Pancreas (tissue), 10 donors: ENCODE measurements around the gene SLC27A3. TPM values are rescaled to one million over a fixed set of nuclear protein-coding genes. Genes with fewer than 3 reads are reported as not detected.

ENCODE experiments used
- ATAC-seq, 4 donors: fragments of 200-7000 bp; cut with Tn5 transposase; one replicate each; pipeline versions ENCODE4 v1.8.0 to v1.9.1; 2020; ENCODE audit warnings: mild to moderate bottlenecking in 4 of 4, moderate library complexity in 4 of 4
- DNase-seq, 6 donors: peaks; one replicate each; pipeline ENCODE4 v3.0.0-alpha.2; 2020
- FAIRE-seq: peaks from 2 replicates; lab custom pipeline; 2012; peaks lifted over from hg19 to GRCh38; lab: Jason Lieb, UNC
- H3K27ac ChIP-seq, 4 donors: fragments of 200-600 bp; sonication (generic); 1 replicate in 3 of 4; 2 replicates in 1 of 4; pipeline versions ENCODE4 v1.5.0 to v1.8.0; 2020
- H3K27me3 ChIP-seq, 4 donors: fragments of 200-600 bp; one replicate each; pipeline ENCODE4 v1.8.0; 2021
- H3K36me3 ChIP-seq, 3 donors: fragments of 200-600 bp; sonication (generic) in 1 of 3; one replicate each; pipeline versions ENCODE4 v1.5.0 to v1.8.0; 2020 to 2021
- H3K4me1 ChIP-seq, 3 donors: fragments of 200-600 bp; one replicate each; pipeline ENCODE4 v1.8.0; 2021
- H3K4me3 ChIP-seq, 4 donors: fragments of 200-600 bp; sonication (generic) in 2 of 4; one replicate each; pipeline versions ENCODE4 v1.5.0 to v1.8.0; 2020 to 2021
- H3K9me3 ChIP-seq, 4 donors: fragments of 200-600 bp; one replicate each; pipeline ENCODE4 v1.8.0; 2021
- CTCF ChIP-seq, 4 donors: fragments of 200-600 bp; sonication (generic) in 3 of 4; IDR thresholded peaks; one replicate each; pipeline versions ENCODE4 v1.5.0 to v1.8.0; 2021; ENCODE audit warnings: antibody characterized with exemption in 4 of 4
- WGBS, 2 donors: extraction: QIAGEN DNeasy Blood & Tissue Kit; methylation state at CpG; one replicate each; pipeline ENCODE4 v1.1.7; 2013; 5-methylcytosine and 5-hydroxymethylcytosine counted together
- intact Hi-C, 3 donors: fragments of 100-400 bp; cut with DNase I; formaldehyde crosslinking; loops; one replicate each; pipeline versions ENCODE4 v1.11.1 to v1.14.2; 2022
- polyA plus RNA-seq, 2 donors: library from polyadenylated mRNA; stranded (reverse); fragments of 200-250 nt; gene quantifications; one replicate each; pipeline ENCODE4 v1.2.3, GENCODE V29; 2013
- total RNA-seq, 6 donors: library from RNA; stranded (reverse); fragmentation: NEBNext Ultra II Directional in 4 of 6; extraction: Animal tissue kit (Norgen Biotek cat#: 25700) in 4 of 6; gene quantifications; one replicate each; pipeline versions ENCODE4 v1.2.1 to v1.2.4, GENCODE V29; 2021 to 2023
- donor health status: healthy with polysubstance abuse.
- donor health status: DM: no; HTN: no; CAD: no; lungs with moderate emphysema.
- donor health status: DM: no; HTN: no; CAD: no.
- donor health status: control.
- donor health status: control.
- donor health status: Bipolar disorder and iron deficiency.
- donor health status: DM: yes; HTN: yes; CAD: no.
- donor health status: DM: no; HTN: no; CAD: no.
- donor health status: DM: no; HTN: no; CAD: no.
- donor health status: DM: yes; HTN: yes; CAD: no.

The SLC27A3 gene
- total and polyA plus RNA-seq, 8 donors, result 9.0 to 64.0 (median 13.1) TPM

DNA sequence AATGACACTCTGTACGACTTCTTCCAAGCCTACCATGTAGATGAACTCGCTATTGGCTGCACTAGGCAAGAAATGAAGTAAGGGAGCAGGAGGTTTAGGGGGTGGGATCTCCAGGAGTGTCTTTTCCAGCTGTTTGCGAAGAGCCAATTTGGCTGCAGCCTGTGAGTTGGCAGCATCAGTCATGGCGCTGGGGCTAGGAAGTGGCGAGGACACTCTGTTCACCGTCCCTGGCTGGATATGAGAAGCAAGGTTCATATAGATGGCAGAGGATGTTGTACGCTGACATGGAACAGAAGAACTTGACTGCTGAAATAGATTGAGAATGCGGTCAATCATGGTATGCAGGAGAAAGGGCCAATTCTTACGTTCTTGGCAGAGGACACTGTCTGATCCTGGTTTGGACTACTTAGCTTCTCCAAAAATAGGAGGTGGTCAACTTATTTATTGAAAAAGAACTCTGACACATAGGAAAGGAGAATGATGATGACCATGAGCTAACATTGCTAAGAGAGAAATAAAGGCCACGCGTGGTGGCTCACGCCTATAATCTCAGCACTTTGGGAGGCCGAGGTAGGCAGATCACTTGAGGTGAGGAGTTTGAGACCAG, 41.2 kb downstream of the SLC27A3 start:
- intact Hi-C loops, result loop anchor here in 1 of 3 donors (10.0 kb wide), 1 partner anchor 118 kb away; no protein-coding TSS in a partner anchor
- TF ChIP-seq CTCF (IDR thresholded peaks at IDR 0.05), result no peak
- 90 to 93% methylated on average over 13 of the region's 13 CpGs for WGBS, 2 donors
- Histone ChIP-seq H3K27me3 (no peaks in the 10 kb centered on the region), H3K27ac (no peak overlapping the region), H3K36me3 (peaks cover 0 to 67% (median 29%) of the 10 kb centered on the region in 3 donors), H3K9me3 (no peaks in the 10 kb centered on the region), H3K4me3 (no peak overlapping the region), H3K4me1 (no peaks in the 10 kb centered on the region)
- FAIRE-seq (no peak), DNase-seq (no peak), ATAC-seq (no peak)

DNA sequence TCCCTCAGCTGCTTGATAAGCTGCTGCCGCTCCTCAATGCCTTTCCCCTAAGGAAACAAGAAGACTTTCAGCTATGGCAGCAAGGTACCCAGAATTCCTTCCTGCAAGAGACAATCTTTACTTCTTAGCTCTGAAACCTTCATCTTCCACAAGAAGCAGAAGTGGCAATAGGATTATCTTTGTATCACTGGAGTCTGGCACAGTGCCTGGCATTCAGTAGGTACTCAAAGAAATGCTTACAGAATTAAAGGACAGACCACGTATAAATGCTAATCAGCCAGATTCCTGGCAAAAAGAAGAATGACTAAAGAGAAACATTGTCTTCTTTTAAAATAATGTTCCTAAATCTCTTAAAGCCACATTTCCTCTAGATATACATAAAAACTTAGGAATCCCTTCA, 43.7 kb downstream of the SLC27A3 start:
- H3K4me3 ChIP-seq, result no peak overlapping the region
- TF ChIP-seq CTCF (IDR thresholded peaks at IDR 0.05), result no peak
- ATAC-seq (no peak), DNase-seq (no peak), FAIRE-seq (no peak)
- H3K4me1 ChIP-seq, result no peaks in the 10 kb centered on the region
- H3K9me3 ChIP-seq, result no peaks in the 10 kb centered on the region
- no peak overlapping the region for H3K27ac ChIP-seq
- intact Hi-C loops, result loop anchor here in 1 of 3 donors (10.0 kb wide), 1 partner anchor 116 kb away; no protein-coding TSS in a partner anchor
- WGBS, 2 donors, result 83 to 85% methylated on average over 2 of the region's 2 CpGs
- H3K36me3 ChIP-seq, result peaks cover 0 to 48% (median 24%) of the 10 kb centered on the region in 3 donors
- no peaks in the 10 kb centered on the region for H3K27me3 ChIP-seq

DNA sequence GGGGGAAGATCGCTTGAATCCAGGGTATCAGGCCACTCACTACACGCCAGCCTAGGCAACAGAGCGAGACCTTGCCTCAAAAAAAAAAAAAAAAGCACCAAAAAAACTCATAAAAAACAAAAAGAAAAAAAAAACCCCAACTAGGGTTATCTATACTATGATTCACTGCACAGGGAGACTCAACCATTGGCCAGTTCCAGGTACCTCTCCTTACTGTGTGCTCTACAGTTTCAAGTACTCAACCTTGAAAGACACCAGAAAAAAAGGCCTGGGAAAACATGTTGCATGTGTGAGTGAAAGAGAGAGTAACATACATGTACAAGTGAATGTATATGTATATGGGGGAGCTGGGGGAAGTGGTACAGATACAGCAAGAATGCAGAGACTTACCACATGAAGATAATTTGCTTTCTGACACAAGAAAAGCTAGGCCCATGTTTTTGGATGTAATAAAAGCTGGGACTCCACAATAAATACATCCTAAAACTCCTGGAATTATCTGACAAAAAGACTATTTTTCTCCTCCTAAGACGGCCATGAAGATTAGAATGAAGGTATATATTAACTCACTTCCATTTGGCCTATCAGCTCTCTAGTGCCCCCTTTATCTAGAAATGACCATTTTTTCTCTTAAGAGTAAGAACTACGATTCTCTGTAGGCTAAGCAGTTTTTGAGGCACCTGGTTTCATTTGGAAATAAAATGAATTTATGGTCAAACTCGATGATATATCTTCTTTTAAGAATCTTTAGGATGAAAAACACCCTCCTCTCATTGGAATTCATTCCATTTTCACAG, 52.2 kb downstream of the SLC27A3 start:
- Histone ChIP-seq H3K4me1 (no peaks in the 10 kb centered on the region), H3K4me3 (no peak overlapping the region), H3K9me3 (no peaks in the 10 kb centered on the region), H3K27me3 (no peaks in the 10 kb centered on the region), H3K36me3 (peaks cover 0 to 16% (median 0%) of the 10 kb centered on the region in 3 donors), H3K27ac (no peak overlapping the region)
- intact Hi-C loops, result loop anchor here in 1 of 3 donors (10.0 kb wide), 1 partner anchor 117 kb away; the partner anchor contains the start of gene DENND4B
- TF ChIP-seq CTCF (IDR thresholded peaks at IDR 0.05), result no peak
- FAIRE-seq (no peak), ATAC-seq (no peak), DNase-seq (no peak)
- 80 to 86% methylated on average over 6 of the region's 6 CpGs for WGBS, 2 donors

Other genes starting within 250 kb of the SLC27A3 start
- gene S100A6, start 239.4 kb upstream of the SLC27A3 start, total RNA-seq, result 100 to 1,000 TPM in 2 of 6 donors, 10 to 100 TPM in 4; 21.4 to 264 (median 61.8) TPM
- gene S100A6, start 239.4 kb upstream of the SLC27A3 start, polyA plus RNA-seq, result 100 to 1,000 TPM; 304 to 495 TPM
- not detected for gene S100A5, start 234.5 kb upstream of the SLC27A3 start, total RNA-seq
- not detected for gene S100A5, start 234.5 kb upstream of the SLC27A3 start, polyA plus RNA-seq
- 10 to 100 TPM in 4 of 6 donors, 1 to 10 TPM in 2; 5.0 to 40.9 (median 24.4) TPM for gene S100A4, start 229.6 kb upstream of the SLC27A3 start, total RNA-seq
- gene S100A4, start 229.6 kb upstream of the SLC27A3 start, polyA plus RNA-seq, result 100 to 1,000 TPM in 1 of 2 donors, 10 to 100 TPM in 1; 88.6 to 149 TPM
- gene S100A3, start 226.1 kb upstream of the SLC27A3 start, total RNA-seq, result under 1 TPM in 3 of 6 donors, not detected in 3; 0.20 to 0.70 (median 0.66) TPM
- gene S100A3, start 226.1 kb upstream of the SLC27A3 start, polyA plus RNA-seq, result 1 to 10 TPM in 1 of 2 donors, under 1 TPM in 1; 0.38 to 1.1 TPM
- gene S100A2, start 209.6 kb upstream of the SLC27A3 start, total RNA-seq, result 1 to 10 TPM in 1 of 6 donors, under 1 TPM in 3, not detected in 2; 0.60 to 2.1 (median 0.68) TPM
- 1 to 10 TPM; 1.9 to 2.8 TPM for gene S100A2, start 209.6 kb upstream of the SLC27A3 start, polyA plus RNA-seq
- gene S100A16, start 162.3 kb upstream of the SLC27A3 start, total RNA-seq, result 10 to 100 TPM in 4 of 6 donors, 1 to 10 TPM in 2; 8.1 to 30.8 (median 13.4) TPM
- gene S100A16, start 162.3 kb upstream of the SLC27A3 start, polyA plus RNA-seq, result 10 to 100 TPM; 31.1 to 43.9 TPM
- 10 to 100 TPM in 4 of 6 donors, 1 to 10 TPM in 2; 3.6 to 21.6 (median 11.1) TPM for gene S100A14, start 159.1 kb upstream of the SLC27A3 start, total RNA-seq
- gene S100A14, start 159.1 kb upstream of the SLC27A3 start, polyA plus RNA-seq, result 10 to 100 TPM; 20.2 to 23.7 TPM
- 10 to 100 TPM; 22.0 to 47.3 (median 30.5) TPM for gene S100A13, start 147.9 kb upstream of the SLC27A3 start, total RNA-seq
- gene S100A13, start 147.9 kb upstream of the SLC27A3 start, polyA plus RNA-seq, result 100 to 1,000 TPM; 105 to 125 TPM
- gene S100A1, start 147.0 kb upstream of the SLC27A3 start, total RNA-seq, result 10 to 100 TPM in 1 of 6 donors, 1 to 10 TPM in 5; 1.9 to 14.0 (median 4.0) TPM
- 1 to 10 TPM; 2.5 to 7.9 TPM for gene S100A1, start 147.0 kb upstream of the SLC27A3 start, polyA plus RNA-seq
- gene CHTOP, start 141.3 kb upstream of the SLC27A3 start, total RNA-seq, result 10 to 100 TPM; 27.9 to 49.2 (median 34.8) TPM
- 10 to 100 TPM; 54.9 to 87.4 TPM for gene CHTOP, start 141.3 kb upstream of the SLC27A3 start, polyA plus RNA-seq
- 10 to 100 TPM in 3 of 6 donors, 1 to 10 TPM in 3; 7.5 to 17.8 (median 10.2) TPM for gene SNAPIN, start 116.7 kb upstream of the SLC27A3 start, total RNA-seq
- gene SNAPIN, start 116.7 kb upstream of the SLC27A3 start, polyA plus RNA-seq, result 10 to 100 TPM; 13.5 to 27.3 TPM
- 10 to 100 TPM; 30.5 to 63.2 (median 54.3) TPM for gene ILF2, start 104.4 kb upstream of the SLC27A3 start, total RNA-seq
- 10 to 100 TPM; 25.7 to 61.3 TPM for gene ILF2, start 104.4 kb upstream of the SLC27A3 start, polyA plus RNA-seq
- 1 to 10 TPM; 1.6 to 6.9 (median 3.6) TPM for gene NPR1, start 96.7 kb upstream of the SLC27A3 start, total RNA-seq
- gene NPR1, start 96.7 kb upstream of the SLC27A3 start, polyA plus RNA-seq, result 10 to 100 TPM; 10.2 to 11.8 TPM
- 10 to 100 TPM; 13.5 to 41.4 (median 18.8) TPM for gene INTS3, start 47.4 kb upstream of the SLC27A3 start, total RNA-seq
- 10 to 100 TPM; 45.1 to 56.2 TPM for gene INTS3, start 47.4 kb upstream of the SLC27A3 start, polyA plus RNA-seq
- 10 to 100 TPM; 15.0 to 27.1 (median 17.1) TPM for gene GATAD2B, start 147.6 kb downstream of the SLC27A3 start, total RNA-seq
- gene GATAD2B, start 147.6 kb downstream of the SLC27A3 start, polyA plus RNA-seq, result 1 to 10 TPM; 4.8 to 7.4 TPM
- 10 to 100 TPM; 17.8 to 41.7 (median 20.4) TPM for gene DENND4B, start 171.3 kb downstream of the SLC27A3 start, total RNA-seq
- 10 to 100 TPM; 48.9 to 57.0 TPM for gene DENND4B, start 171.3 kb downstream of the SLC27A3 start, polyA plus RNA-seq
- 10 to 100 TPM; 13.4 to 27.6 (median 18.3) TPM for gene CRTC2, start 183.2 kb downstream of the SLC27A3 start, total RNA-seq
- gene CRTC2, start 183.2 kb downstream of the SLC27A3 start, polyA plus RNA-seq, result 10 to 100 TPM; 36.9 to 48.6 TPM
- 10 to 100 TPM; 20.0 to 46.1 (median 27.0) TPM for gene SLC39A1, start 188.1 kb downstream of the SLC27A3 start, total RNA-seq
- gene SLC39A1, start 188.1 kb downstream of the SLC27A3 start, polyA plus RNA-seq, result 10 to 100 TPM; 22.8 to 38.1 TPM
- 10 to 100 TPM in 2 of 6 donors, 1 to 10 TPM in 4; 6.5 to 13.2 (median 8.0) TPM for gene CREB3L4, start 192.5 kb downstream of the SLC27A3 start, total RNA-seq
- 10 to 100 TPM; 13.3 to 19.6 TPM for gene CREB3L4, start 192.5 kb downstream of the SLC27A3 start, polyA plus RNA-seq
- gene JTB, start 202.3 kb downstream of the SLC27A3 start, total RNA-seq, result 100 to 1,000 TPM in 2 of 6 donors, 10 to 100 TPM in 4; 82.6 to 106 (median 95.6) TPM
- gene JTB, start 202.3 kb downstream of the SLC27A3 start, polyA plus RNA-seq, result 100 to 1,000 TPM; 117 to 180 TPM
- 10 to 100 TPM; 36.8 to 68.8 (median 47.2) TPM for gene RAB13, start 210.9 kb downstream of the SLC27A3 start, total RNA-seq
- 100 to 1,000 TPM in 1 of 2 donors, 10 to 100 TPM in 1; 82.9 to 118 TPM for gene RAB13, start 210.9 kb downstream of the SLC27A3 start, polyA plus RNA-seq
- gene RPS27, start 215.4 kb downstream of the SLC27A3 start, total RNA-seq, result 1,000 to 10,000 TPM in 2 of 6 donors, 100 to 1,000 TPM in 4; 617 to 1,250 (median 837) TPM
- 1,000 to 10,000 TPM; 3,243 to 5,933 TPM for gene RPS27, start 215.4 kb downstream of the SLC27A3 start, polyA plus RNA-seq